ENCODE results near the gene ATP2B2. TPM values are rescaled to one million over a fixed set of nuclear protein-coding genes. Genes with fewer than 3 reads are reported as not detected.

The ATP2B2 gene
- total RNA-seq, 1 donor from 2014 or later, result 0.09 TPM

- Histone ChIP-seq H3K27ac (no peak overlapping the region), H3K4me3 (no peak overlapping the region), H3K9me3 (no peaks in the 10 kb centered on the region), H3K36me3 (no peaks in the 10 kb centered on the region), H3K4me1 (no peaks in the 10 kb centered on the region), H3K27me3 (ENCODE audit: low read depth) (peaks cover 9% of the 10 kb centered on the region)
- intact Hi-C loops (cut with DNase I), result no loop called here
- no peak for DNase-seq
- no peak for ATAC-seq
- TF ChIP-seq, protein P1, sequence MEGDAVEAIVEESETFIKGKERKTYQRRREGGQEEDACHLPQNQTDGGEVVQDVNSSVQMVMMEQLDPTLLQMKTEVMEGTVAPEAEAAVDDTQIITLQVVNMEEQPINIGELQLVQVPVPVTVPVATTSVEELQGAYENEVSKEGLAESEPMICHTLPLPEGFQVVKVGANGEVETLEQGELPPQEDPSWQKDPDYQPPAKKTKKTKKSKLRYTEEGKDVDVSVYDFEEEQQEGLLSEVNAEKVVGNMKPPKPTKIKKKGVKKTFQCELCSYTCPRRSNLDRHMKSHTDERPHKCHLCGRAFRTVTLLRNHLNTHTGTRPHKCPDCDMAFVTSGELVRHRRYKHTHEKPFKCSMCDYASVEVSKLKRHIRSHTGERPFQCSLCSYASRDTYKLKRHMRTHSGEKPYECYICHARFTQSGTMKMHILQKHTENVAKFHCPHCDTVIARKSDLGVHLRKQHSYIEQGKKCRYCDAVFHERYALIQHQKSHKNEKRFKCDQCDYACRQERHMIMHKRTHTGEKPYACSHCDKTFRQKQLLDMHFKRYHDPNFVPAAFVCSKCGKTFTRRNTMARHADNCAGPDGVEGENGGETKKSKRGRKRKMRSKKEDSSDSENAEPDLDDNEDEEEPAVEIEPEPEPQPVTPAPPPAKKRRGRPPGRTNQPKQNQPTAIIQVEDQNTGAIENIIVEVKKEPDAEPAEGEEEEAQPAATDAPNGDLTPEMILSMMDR (IDR thresholded peaks at IDR 0.05), result no peak
Measured at GRCh38 chr3:10334042-10334441, 171.3 kb downstream of the ATP2B2 start.

GRCh38 chr3:10333349-10333650 is 172.1 kb downstream of the ATP2B2 start:
- TF ChIP-seq, protein P1 (IDR thresholded peaks at IDR 0.05), result no peak
- no peak for ATAC-seq
- Histone ChIP-seq H3K9me3 (no peaks in the 10 kb centered on the region), H3K27me3 (ENCODE audit: low read depth) (peaks cover 17% of the 10 kb centered on the region), H3K4me3 (no peak overlapping the region), H3K27ac (no peak overlapping the region), H3K36me3 (no peaks in the 10 kb centered on the region), H3K4me1 (no peaks in the 10 kb centered on the region)
- intact Hi-C loops (cut with DNase I), result no loop called here
- no peak for DNase-seq

DNA sequence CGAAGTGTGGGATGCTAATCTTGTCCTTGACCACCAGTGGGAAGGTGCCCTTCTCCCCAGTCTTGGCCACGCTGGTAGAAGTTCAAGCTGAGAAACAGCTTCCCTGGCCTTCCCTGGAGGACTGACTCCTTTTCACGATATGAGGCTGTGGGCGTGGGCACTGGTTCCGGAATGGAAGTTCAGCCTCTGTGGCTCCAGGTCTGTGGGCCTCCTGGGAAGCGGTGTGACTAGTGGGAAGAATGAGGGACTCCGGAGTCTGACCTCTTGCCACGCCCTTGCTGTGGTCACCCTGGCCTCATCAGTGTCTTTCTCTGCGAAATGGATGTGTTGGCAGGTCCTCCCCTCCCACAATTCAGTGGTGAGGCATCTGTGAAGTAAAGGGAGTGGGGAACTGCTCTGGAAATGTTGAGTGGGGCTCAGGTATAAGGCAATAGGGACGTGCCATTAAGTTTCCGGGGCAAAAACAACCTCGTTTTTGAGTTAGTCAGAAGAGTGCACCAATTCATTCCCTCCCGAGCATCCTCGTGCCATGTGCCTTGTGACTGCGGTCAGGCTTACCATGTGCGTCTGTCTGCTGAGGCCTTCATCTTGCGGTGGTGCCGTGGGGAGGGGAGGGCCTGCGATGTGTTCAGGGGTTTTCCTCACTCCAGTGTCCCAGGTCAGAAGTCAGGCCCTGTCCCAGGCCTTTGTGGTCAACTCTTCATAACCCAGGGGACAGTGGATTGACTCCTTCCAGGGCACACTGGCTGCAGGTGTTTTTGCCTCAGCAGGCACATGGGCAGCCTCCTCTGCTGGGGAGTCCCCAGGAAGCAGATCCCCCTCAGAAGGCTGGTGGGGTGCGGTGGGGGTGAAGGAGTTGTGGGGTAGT is 172.7 kb downstream of the ATP2B2 start:
- Histone ChIP-seq H3K4me1 (no peaks in the 10 kb centered on the region), H3K27me3 (ENCODE audit: low read depth) (peaks cover 18% of the 10 kb centered on the region), H3K36me3 (no peaks in the 10 kb centered on the region), H3K4me3 (no peak overlapping the region), H3K27ac (no peak overlapping the region), H3K9me3 (no peaks in the 10 kb centered on the region)
- ATAC-seq (no peak), DNase-seq (no peak)
- TF ChIP-seq, protein P1 (IDR thresholded peaks at IDR 0.05), result no peak
- intact Hi-C loops (cut with DNase I), result no loop called here

GRCh38 chr3:10331320-10331719 is 174.1 kb downstream of the ATP2B2 start:
- H3K4me3 ChIP-seq, result no peak overlapping the region
- H3K36me3 ChIP-seq, result no peaks in the 10 kb centered on the region
- no peak overlapping the region for H3K27ac ChIP-seq
- peaks cover 18% of the 10 kb centered on the region for H3K27me3 ChIP-seq (ENCODE audit: low read depth)
- intact Hi-C loops (cut with DNase I), result no loop called here
- ATAC-seq, result no peak
- H3K4me1 ChIP-seq, result no peaks in the 10 kb centered on the region
- TF ChIP-seq, protein P1 (IDR thresholded peaks at IDR 0.05), result no peak
- no peak for DNase-seq
- H3K9me3 ChIP-seq, result no peaks in the 10 kb centered on the region

- TF ChIP-seq, protein P1 (IDR thresholded peaks at IDR 0.05), result no peak
- H3K4me3 ChIP-seq, result no peak overlapping the region
- peaks cover 18% of the 10 kb centered on the region for H3K27me3 ChIP-seq (ENCODE audit: low read depth)
- no peaks in the 10 kb centered on the region for H3K4me1 ChIP-seq
- H3K9me3 ChIP-seq, result no peaks in the 10 kb centered on the region
- DNase-seq (no peak), ATAC-seq (no peak)
- H3K36me3 ChIP-seq, result no peaks in the 10 kb centered on the region
- intact Hi-C loops (cut with DNase I), result no loop called here
- H3K27ac ChIP-seq, result no peak overlapping the region
Measured at GRCh38 chr3:10330319-10330718, 175.1 kb downstream of the ATP2B2 start.
